K562 (cell line): Measurements from ENCODE around the gene MYO7A. TPM values are rescaled to one million over a fixed set of nuclear protein-coding genes. Genes with fewer than 3 reads are reported as not detected.

Source experiments
- ATAC-seq: fragments of 200-7000 bp; cut with Tn5 transposase; 3 replicates; pipeline ENCODE4 v1.9.1; 2020; ENCODE audit warnings: moderate library complexity
- BruUV-seq: library from RNA; stranded (reverse); fragments of 400-500 nt; replicated peaks from 2 replicates; lab custom pipeline; 2021; lab: Mats Ljungman, UMichigan
- CTCF ChIA-PET: fragments of 300-600 bp; formaldehyde crosslinking; extraction: SDS; loops from one replicate; lab custom pipeline; 2021; ENCODE audit warnings: low intra/inter-chr PET ratio; lab: Yijun Ruan, JAX
- POLR2A ChIA-PET: fragments of 300-600, 350-650 bp; sonication (Branson Sonifier 250); formaldehyde crosslinking; extraction: SDS; loops from one replicate; lab custom pipeline; 2021; ENCODE audit warnings: antibody characterized with exemption, inconsistent platforms; lab: Yijun Ruan, JAX
- DNase-seq, 4 experiments: peaks; one replicate each; pipeline versions ENCODE4 v3.0.0 to v3.0.0-alpha.2; 2011 to 2018; ENCODE audit warnings: low spot score in 3 of 4, mixed read lengths in 3 of 4; ENCODE audit errors: extremely low read depth in 1 of 4
- FAIRE-seq: peaks from 2 replicates; lab custom pipeline; 2011; peaks lifted over from hg19 to GRCh38; lab: Jason Lieb, UNC
- H2AFZ ChIP-seq: 2 replicates; pipeline ENCODE4 v1.6.0; 2011; ENCODE audit warnings: low read depth, low read length, control low read depth, inconsistent platforms
- H3K27ac ChIP-seq: fragments of 200-600 bp; 3 replicates; pipeline ENCODE4 v1.8.0; 2011; ENCODE audit warnings: low read depth, mild to moderate bottlenecking, control low read depth, inconsistent platforms, low read length, moderate library complexity, mixed read lengths; ENCODE audit errors: extremely low read depth
- H3K27me3 ChIP-seq, 2 experiments: fragments of 300-600 bp in 1 of 2; 2 replicates in 1 of 2; 3 replicates in 1 of 2; pipeline versions ENCODE4 v1.6.0 to v1.8.0; 2011; ENCODE audit warnings: inconsistent platforms in 2 of 2, low read length in 2 of 2, mild to moderate bottlenecking in 1 of 2, mixed read lengths in 1 of 2, moderate library complexity in 1 of 2; ENCODE audit not compliant: control insufficient read depth in 2 of 2, insufficient read depth in 2 of 2
- H3K36me3 ChIP-seq: fragments of 300-600 bp; 3 replicates; pipeline ENCODE4 v1.8.0; 2011; ENCODE audit warnings: mild to moderate bottlenecking, low read length, inconsistent platforms; ENCODE audit not compliant: control insufficient read depth, insufficient read depth
- H3K4me1 ChIP-seq, 2 experiments: fragments of 200-600 bp in 1 of 2; replicated peaks in 1 of 2; 2 replicates in 1 of 2; 3 replicates in 1 of 2; pipeline versions ENCODE4 v1.5.1 to v1.8.0; 2011; ENCODE audit warnings: inconsistent platforms in 2 of 2, low read length in 2 of 2, mild to moderate bottlenecking in 1 of 2, mixed read lengths in 1 of 2, moderate library complexity in 1 of 2; ENCODE audit not compliant: control insufficient read depth in 2 of 2, insufficient read depth in 2 of 2
- H3K4me2 ChIP-seq: 2 replicates; pipeline ENCODE4 v1.6.1; 2011; ENCODE audit warnings: low read length, control low read depth, inconsistent platforms, mixed read lengths; ENCODE audit not compliant: insufficient read depth
- H3K4me3 ChIP-seq: fragments of 200-600 bp; sonication (generic), shearing (Covaris generic); 2 replicates; pipeline ENCODE4 v1.5.1; 2016; ENCODE audit warnings: control low read depth, inconsistent platforms
- H3K79me2 ChIP-seq: fragments of 200-600 bp; 3 replicates; pipeline ENCODE4 v1.8.0; 2011; ENCODE audit warnings: low read length, inconsistent platforms; ENCODE audit not compliant: control insufficient read depth, insufficient read depth
- H3K9ac ChIP-seq, 2 experiments: 2 replicates each; pipeline versions ENCODE4 v1.6.0 to v1.6.1; 2011; ENCODE audit warnings: low read depth in 2 of 2, low read length in 2 of 2, control low read depth in 1 of 2, inconsistent platforms in 1 of 2, mild to moderate bottlenecking in 1 of 2, mixed read lengths in 1 of 2; ENCODE audit not compliant: insufficient read depth in 1 of 2
- H3K9me1 ChIP-seq: one replicate; pipeline ENCODE4 v1.6.0; 2011; ENCODE audit warnings: inconsistent platforms, mild to moderate bottlenecking, low read length, moderate library complexity; ENCODE audit not compliant: control insufficient read depth, insufficient read depth
- H3K9me3 ChIP-seq: replicated peaks from 2 replicates; pipeline ENCODE4 v1.5.1; 2011; ENCODE audit warnings: low read depth, low read length, inconsistent platforms; ENCODE audit not compliant: control insufficient read depth, insufficient read depth
- H4K20me1 ChIP-seq: replicated peaks from 2 replicates; pipeline ENCODE4 v1.6.1; 2011; ENCODE audit warnings: low read length, inconsistent platforms, mixed read lengths; ENCODE audit not compliant: control insufficient read depth, insufficient read depth
- CHAMP1 ChIP-seq: fragments of 450-650 bp; IDR thresholded peaks from 2 replicates; pipeline ENCODE4 v1.6.1; 2016; ENCODE audit warnings: mild to moderate bottlenecking
- CTCF ChIP-seq, 3 experiments: IDR thresholded peaks in 2 of 3; conservative IDR thresholded peaks in 1 of 3; 2 replicates each; pipeline ENCODE4 v1.5.1; 2011 to 2012; ENCODE audit warnings: low read length in 3 of 3, mild to moderate bottlenecking in 3 of 3, control low read depth in 2 of 3, improper control_type of control experiment in 1 of 3, inconsistent platforms in 1 of 3, low read depth in 1 of 3, mixed read lengths in 1 of 3, moderate library complexity in 1 of 3; ENCODE audit not compliant: insufficient read depth in 2 of 3
- SETDB1 ChIP-seq: IDR thresholded peaks from one replicate; pipeline ENCODE4 v1.6.1; 2012; ENCODE audit warnings: low read length, control low read depth, inconsistent platforms
- TCF3 ChIP-seq: sonication (generic); formaldehyde crosslinking; IDR thresholded peaks from 2 replicates; pipeline ENCODE4 v1.4.0; 2020; ENCODE audit warnings: mild to moderate bottlenecking, missing genetic modification reagents
- ZFP30 ChIP-seq: fragments of 250-450 bp; sonication (Bioruptor Pico); IDR thresholded peaks from 2 replicates; pipeline ENCODE4 v1.8.0; 2022; ENCODE audit warnings: moderate library complexity, mild to moderate bottlenecking, inconsistent platforms, borderline replicate concordance
- ZFP36 ChIP-seq: fragments of 150-350 bp; IDR thresholded peaks from 2 replicates; pipeline ENCODE4 v1.6.1; 2018; ENCODE audit warnings: low read length, low read depth; ENCODE audit not compliant: partially characterized antibody
- ZNF398 ChIP-seq: fragments of 250-450 bp; sonication (Bioruptor Pico); IDR thresholded peaks from 2 replicates; pipeline ENCODE4 v1.8.0; 2021; ENCODE audit warnings: moderate library complexity, mild to moderate bottlenecking, inconsistent platforms
- ZNF830 ChIP-seq: fragments of 250-450 bp; sonication (Bioruptor Pico); IDR thresholded peaks from 2 replicates; pipeline ENCODE4 v1.5.0; 2021; ENCODE audit warnings: mild to moderate bottlenecking
- WGBS: fragments of 100-300 bp; shearing (Covaris generic); methylation state at CpG from one replicate; pipeline ENCODE4 v1.1.6; 2016; ENCODE audit warnings: low coverage, mixed read lengths; ENCODE audit not compliant: insufficient coverage; ENCODE audit errors: missing lambda C conversion rate; 5-methylcytosine and 5-hydroxymethylcytosine counted together
- in situ Hi-C: fragments of 300-500 bp; cut with MboI; formaldehyde crosslinking; loops from 4 replicates; pipeline ENCODE4 v1.15.0; 2018; ENCODE audit warnings: inconsistent platforms, mixed read lengths
- intact Hi-C: fragments of 100-400 bp; cut with micrococcal nuclease; formaldehyde crosslinking; loops from 2 replicates; pipeline ENCODE4 v1.14.2; 2022
- polyA plus RNA-seq, 8 experiments: library from polyadenylated mRNA; depleted of rRNA in 4 of 8; stranded (reverse) in 5 of 8; unstranded in 3 of 8; fragments of >200 nt; fragmentation: Nextera tagmentation in 2 of 8; fragmentation: Illumina TruSeq in 1 of 8; extraction: Ambion mirVana in 2 of 8; extraction: Trizol in 1 of 8; gene quantifications; 2 replicates each; pipeline versions ENCODE4 v1.2.1 to v1.2.3, GENCODE V29; 2011 to 2014; ENCODE audit warnings: inconsistent platforms in 1 of 8, missing spikeins in 1 of 8
- total RNA-seq, 7 experiments: library from RNA; depleted of rRNA in 6 of 7; stranded (reverse); fragments of >200 nt in 6 of 7; fragmentation: Illumina TruSeq in 2 of 7; extraction: Trizol in 2 of 7; gene quantifications; 2 replicates each; pipeline versions ENCODE4 v1.2.1 to v1.2.3, GENCODE V29; 2011 to 2021; ENCODE audit warnings: low replicate concordance in 1 of 7

The MYO7A gene
- total and polyA plus RNA-seq, 9 of the 15 experiments (the other 6 are each of a cell fraction or from before 2014, with no cell fraction given), result 0.01 to 0.11 (median 0.07) TPM; not detected in 1

GRCh38 chr11:77183431-77183984 lies 55.5 kb downstream of the MYO7A start:
- FAIRE-seq (no peak), DNase-seq (no peak), ATAC-seq (no peak)
- BruUV-seq, result no TSS peak
- Histone ChIP-seq H3K9me3 (no peaks in the 10 kb centered on the region), H3K79me2 (no peaks in the 10 kb centered on the region), H3K4me1 (no peaks in the 10 kb centered on the region), H4K20me1 (no peaks in the 10 kb centered on the region), H3K4me2 (no peak overlapping the region), H3K9ac (no peak overlapping the region), H3K27me3 (peaks cover 23 to 69% of the 10 kb centered on the region in 2 experiments; a peak in 4 of 5 replicates), H3K36me3 (no peaks in the 10 kb centered on the region), H3K27ac (no peak overlapping the region), H3K4me3 (no peak overlapping the region), H2AFZ (no peak overlapping the region), H3K9me1 (no peaks in the 10 kb centered on the region)
- in situ Hi-C loops, result loop anchor here (10.0 kb wide), 1 partner anchor 139 kb away; no protein-coding TSS in a partner anchor
- intact Hi-C loops, result no loop called here
- TF ChIP-seq TCF3 (CRISPR knock-in tag), result no peak
- TF ChIP-seq ZFP36, result peak; percentile 64
- TF ChIP-seq ZNF398 (CRISPR knock-in tag), result no peak
- TF ChIP-seq CTCF (IDR thresholded peaks at IDR 0.05 in 2 of 3, conservative IDR thresholded peaks at IDR 0.05 in 1 of 3; ENCODE audit: insufficient read depth in 2 of 3, low read depth in 1 of 3, low read length in 3 of 3), result no peak
- TF ChIP-seq CHAMP1, result no peak
- no peak for TF ChIP-seq ZNF830 (CRISPR knock-in tag)
- TF ChIP-seq SETDB1, result no peak
- no peak for TF ChIP-seq ZFP30 (CRISPR knock-in tag)
- ChIA-PET POLR2A (no interaction called here), CTCF (no interaction called here)
- 4% methylated on average over 4 of the region's 4 CpGs for WGBS
